GM19043 (cell line): ENCODE results near the gene ZSCAN21.
"Not testable (repeated sequence)": the region's sequence is repeated elsewhere in the genome, so short reads cannot be mapped to it uniquely, and the experiment has no call there.

ENCODE experiments used
- ATAC-seq: cut with Tn5 transposase; IDR thresholded peaks from one replicate; pipeline ENCODE4 v1.9.1; 2021; ENCODE audit warnings: low read depth; ENCODE audit not compliant: unreplicated experiment

Gene ZSCAN21

DNA sequence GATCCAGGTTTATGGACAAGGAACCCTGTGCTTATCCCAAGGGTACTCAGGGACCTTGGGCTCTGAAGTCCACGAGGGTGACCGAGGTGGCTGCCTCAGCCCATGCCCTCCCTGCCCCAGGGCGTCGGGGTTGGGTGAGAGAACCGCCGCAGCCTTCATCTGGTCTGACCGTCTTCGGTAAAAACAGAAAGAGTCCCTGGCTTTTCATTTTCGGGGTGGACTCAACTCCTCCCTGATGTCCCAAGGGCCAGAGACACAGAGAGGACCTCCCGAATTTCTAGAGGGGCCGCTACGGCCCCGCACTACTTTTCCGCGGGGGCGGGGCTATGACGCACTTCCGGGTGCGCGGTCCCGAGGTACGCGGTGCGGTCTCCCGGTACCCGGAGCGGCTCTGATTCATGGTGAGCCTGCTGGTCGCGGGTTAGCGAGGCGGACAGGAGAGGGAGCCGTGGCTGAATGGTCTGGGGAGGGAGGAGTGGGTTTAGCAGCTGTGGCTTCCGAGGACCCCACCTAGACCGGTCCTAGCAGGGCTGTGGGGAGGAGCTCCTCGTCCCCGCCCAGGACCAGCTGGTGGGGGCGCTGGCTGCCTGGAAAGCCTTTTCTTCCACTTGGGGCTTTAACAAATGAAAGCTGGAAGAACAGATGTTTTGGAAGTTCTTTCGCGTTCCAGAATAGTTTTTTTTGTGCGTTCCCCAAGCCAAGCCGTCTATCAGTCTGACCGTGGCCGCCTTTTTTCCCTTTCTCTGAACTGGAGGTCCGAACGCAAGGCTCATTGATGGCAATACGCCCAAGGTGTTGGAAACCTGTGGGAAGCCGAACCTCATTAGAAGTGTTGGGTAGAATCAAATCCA lies at the start of gene ZSCAN21:
TSS of gene ZSCAN21 (plus strand) at position 334 of the 851 bp plus-strand sequence. CDS start 7,233 bp downstream, outside the sequence.
- ATAC-seq = peak; percentile 80

DNA sequence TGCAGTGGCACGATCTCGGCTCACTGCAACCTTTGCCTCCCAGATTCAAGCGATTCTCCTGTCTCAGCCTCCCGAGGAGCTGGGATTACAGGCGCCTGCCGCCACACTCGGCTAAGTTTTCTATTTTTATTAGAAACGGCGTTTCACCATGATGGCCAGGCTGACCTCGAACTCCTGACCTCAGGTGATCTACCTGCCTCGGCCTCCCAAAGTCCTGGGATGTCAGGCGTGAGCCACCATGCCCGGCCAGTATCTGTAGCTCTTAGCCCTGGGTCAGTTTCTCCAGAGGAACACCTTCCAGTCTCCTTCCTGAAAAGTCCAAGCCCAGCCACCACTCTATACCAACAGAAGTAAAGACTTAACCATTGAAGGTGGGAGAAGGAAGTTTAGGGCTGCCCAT lies 49.3 kb upstream of the ZSCAN21 start:
- ATAC-seq = no peak

DNA sequence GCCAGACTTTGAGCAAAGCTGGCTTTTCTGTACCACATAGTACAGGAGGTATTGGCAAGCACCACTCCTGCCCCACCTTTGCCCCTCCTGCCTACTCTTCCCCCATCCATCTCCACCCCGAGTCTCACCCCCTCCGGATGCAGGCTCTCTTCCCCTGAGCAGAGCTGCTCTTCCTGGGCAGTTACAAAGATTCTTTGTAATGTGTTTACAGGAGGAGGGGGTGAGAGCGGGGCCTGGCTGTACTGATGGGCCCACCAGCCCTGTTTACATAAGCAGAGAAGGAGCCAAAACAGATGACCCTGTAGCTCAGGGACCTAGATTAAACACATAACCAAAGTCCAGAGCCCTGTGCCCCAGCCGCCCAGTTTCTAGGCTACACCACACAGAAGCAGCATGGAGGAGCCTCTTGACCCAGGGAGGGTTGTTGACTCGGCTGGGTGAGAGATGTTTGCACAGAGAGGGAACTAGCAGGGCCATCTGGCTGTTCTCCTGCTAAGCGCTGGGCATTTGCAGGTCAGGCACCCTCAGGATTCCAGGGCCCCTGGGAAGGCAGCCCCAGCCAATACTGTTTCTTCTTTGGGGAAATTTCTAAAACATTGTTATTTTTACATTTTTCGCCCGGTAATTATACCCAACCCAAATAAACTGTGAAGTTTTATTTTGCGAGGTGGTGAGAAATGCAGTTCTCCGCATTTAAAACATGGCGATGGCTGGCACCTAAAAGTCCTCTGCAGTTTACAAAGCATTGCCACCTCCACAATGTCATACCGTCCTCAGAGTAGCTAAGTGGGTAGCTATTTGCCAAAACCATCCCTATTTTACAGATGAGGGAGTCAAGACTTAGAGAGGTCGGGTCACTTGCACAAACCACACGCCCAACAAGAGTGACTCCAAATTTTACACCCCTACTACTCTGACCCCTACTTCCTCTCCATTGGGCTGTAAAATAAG lies 45.6 kb upstream of the ZSCAN21 start:
- no peak for ATAC-seq

DNA sequence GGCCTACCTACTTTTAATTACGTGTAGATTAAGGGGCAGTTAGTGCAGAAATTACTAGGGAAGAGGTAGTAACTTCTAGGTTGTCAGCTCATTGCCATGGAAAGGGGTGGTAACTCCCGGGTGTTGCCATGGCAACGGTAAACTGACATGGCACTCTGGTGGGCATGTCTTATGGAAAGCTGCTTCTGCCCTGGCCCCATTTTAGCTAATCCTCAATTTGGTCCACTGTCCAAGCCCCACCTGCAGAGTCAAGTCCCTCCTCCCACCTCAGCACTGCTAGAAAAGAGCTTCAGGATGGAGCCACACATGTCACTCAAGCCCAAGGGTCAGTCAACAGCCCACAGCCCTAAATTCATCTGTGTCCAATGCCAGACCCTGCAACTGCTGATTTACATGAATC lies 41.7 kb upstream of the ZSCAN21 start:
- no peak for ATAC-seq

DNA sequence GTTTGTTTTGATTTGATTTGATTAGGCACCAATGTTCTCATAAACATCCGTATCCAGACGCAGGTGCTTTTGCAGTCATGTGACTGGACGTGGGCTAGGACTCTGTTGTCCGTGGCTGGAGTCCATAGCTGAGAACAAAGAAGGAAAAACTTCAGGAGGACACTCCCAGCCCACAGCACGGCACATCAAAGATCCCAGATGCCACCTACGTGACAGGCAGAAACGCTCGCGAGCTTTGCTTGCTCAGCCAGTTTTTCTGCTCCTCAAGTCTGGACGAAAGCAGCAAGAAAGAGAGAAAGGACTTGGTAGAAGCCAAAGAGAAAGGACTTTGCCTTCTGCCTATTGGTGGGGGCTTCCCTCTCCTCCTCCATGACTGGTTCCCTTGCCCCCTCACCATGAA lies 41.0 kb upstream of the ZSCAN21 start:
- no peak for ATAC-seq

DNA sequence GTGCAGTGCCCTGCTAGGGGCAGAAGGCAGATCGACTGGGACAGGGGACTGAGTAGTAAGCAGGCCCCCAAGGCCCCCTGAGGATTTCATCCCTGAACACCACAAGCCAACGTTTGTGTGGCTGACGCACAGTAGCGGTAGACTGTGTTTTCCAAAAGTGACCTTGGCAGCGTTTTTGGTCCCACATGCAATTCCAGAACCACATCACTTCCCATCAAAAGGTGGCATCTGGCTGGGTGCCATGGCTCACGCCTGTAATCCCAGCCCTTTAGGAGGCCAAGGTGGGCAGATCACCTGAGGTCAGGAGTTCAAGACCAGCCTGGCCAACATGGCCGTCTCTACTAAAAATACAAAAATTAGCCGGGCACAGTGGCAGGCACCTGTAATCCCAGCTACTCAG lies 39.6 kb upstream of the ZSCAN21 start:
- not testable (repeated sequence) for ATAC-seq

DNA sequence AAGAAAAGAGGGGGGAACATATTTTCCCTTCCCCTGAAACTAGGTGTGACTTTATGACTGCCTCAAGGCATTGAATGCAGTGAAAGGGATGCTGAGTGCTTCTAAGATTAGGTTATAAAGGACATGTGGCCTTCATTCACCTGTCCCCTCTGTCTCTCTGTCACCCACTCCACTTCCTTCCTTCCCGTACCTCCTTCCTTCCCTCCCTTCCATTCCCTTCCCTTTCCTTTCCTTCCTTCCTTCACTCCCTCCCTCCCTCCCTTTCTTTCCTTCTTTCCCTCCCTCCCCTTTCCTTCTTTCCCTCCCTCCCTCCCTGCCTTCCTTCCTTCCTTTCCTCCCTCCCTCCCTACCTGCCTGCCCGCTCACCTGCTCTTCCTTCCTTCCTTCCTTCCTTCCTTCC lies 38.7 kb upstream of the ZSCAN21 start:
- ATAC-seq = no peak

DNA sequence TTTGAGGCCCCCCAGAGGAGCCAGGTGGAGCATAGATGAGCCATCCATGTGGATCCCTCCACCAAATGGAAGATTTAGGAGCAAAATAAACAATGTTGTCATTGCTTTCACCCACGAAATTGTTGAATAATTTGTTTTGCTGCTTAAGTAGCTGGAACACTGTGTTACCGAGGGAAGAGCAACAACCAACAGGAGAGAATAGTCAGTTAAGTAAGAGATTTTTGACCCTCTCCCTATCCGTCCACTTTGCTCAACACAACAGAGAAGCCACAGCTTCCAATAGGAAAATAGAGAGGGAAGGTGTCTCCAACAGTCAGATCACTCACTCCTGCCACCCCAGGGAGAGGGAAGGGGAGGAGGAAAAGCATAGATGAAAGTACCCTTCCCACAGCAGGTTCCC lies 38.1 kb upstream of the ZSCAN21 start:
- ATAC-seq = no peak

DNA sequence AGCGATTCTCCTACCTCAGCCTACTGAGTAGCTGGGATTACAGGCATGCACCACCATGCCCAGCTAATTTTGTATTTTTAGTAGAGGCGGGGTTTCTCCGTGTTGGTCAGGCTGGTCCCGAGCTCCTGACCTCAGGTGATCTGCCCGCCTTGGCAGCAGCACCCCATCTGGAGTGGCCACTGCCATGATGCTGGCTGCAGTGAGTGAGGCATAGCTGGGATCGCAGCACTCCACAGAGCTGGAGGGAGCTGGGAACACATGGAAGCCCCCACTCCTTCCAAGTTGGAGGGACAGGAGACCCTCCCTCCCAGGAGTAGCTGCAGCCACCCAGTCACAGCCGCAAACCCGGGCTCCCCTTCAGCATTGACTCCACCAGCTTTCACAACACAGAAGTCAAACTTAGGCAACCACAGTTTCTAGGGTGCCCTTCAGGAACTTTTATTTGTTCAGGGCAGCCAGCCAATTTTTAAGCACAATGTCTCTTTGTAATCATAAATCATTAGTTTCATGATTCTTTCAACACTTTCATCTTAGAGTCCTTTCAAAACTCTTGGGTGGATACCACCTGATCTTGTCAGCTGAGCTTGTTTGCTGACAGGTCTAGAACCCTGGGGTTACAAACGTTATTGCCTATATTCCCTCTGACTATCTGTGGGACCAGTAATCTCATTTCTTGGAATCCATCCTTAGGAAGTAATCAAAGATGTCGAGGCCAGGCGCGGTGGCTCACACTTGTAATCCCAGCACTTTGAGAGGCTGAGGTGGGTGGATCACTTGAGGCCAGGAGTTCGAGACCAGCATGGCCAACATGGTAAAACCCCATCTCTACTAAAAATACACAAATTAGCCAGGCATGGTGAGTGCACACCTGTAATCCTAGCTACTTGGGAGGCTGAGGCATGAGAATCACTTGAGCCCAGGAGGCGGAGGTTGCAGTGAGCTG lies 36.9 kb upstream of the ZSCAN21 start:
- not testable (repeated sequence) for ATAC-seq

DNA sequence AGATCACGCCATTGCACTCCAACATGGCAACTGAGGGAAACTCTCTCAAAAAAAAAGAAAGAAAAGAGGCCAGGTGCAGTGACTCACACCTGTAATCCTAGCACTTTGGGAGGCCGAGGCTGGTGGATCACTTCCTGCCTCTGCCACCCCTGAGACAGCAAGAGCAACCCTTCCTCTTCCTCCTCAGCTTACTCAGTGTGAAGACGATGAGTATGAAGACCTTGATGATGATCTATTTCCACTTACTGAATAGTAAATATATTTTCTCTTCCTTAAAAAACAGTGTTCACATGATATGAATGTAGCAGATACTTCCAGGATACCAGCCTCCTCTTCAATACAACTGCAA lies 36.3 kb upstream of the ZSCAN21 start:
- ATAC-seq = no peak

DNA sequence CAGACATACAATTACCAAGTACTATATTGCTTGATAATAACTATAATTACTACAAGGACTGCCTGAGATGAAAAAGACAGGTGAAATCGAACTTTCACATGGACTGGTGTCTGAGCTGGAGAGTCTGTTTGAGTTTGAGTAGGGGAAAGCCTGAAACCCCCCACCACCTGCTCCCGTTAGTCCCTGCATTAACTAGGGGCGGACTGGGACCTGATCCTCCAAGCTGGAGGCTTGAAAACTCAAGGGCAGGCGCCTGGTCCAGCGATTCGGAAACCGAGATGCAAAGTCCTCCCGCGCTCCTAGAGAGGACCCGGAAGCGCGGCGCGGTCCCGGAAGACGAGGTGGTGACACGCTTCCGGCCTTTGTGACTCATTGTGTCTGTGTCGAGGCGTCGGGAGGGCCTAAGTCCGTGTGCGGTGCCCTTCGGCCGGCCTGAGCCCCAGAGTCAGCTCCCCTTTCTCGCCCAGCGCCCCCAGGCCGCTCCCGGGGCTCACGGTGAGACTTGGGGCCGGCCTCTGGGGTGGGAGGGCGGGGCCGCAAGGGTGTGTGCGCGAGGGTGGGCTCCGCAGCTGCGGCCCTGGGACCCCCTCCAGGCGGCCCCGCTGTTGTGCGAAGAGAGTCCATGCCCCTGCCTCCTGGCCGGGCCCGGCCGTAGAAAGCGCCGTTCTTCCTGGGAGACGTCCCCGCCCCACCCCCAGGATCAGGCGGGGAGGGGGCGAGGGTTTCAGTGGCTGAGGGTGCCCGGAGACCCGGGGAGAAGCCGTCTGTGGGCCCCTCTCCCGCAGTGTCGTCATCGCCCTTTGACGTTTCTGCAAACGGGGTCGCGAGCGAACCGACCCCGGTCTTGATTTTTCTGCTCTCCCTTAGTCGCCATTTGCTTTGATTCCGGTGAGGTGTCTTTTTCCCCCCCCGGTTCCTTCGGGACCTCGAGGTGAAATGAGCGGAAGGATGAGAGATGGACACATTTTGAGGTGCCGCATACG lies 34.1 kb upstream of the ZSCAN21 start, which contains the start of gene ZKSCAN1:
TSS of gene ZKSCAN1 (plus strand) at position 365 of the 983 bp plus-strand sequence. CDS start 7,911 bp downstream, outside the sequence.
- peak; percentile 95 for ATAC-seq

DNA sequence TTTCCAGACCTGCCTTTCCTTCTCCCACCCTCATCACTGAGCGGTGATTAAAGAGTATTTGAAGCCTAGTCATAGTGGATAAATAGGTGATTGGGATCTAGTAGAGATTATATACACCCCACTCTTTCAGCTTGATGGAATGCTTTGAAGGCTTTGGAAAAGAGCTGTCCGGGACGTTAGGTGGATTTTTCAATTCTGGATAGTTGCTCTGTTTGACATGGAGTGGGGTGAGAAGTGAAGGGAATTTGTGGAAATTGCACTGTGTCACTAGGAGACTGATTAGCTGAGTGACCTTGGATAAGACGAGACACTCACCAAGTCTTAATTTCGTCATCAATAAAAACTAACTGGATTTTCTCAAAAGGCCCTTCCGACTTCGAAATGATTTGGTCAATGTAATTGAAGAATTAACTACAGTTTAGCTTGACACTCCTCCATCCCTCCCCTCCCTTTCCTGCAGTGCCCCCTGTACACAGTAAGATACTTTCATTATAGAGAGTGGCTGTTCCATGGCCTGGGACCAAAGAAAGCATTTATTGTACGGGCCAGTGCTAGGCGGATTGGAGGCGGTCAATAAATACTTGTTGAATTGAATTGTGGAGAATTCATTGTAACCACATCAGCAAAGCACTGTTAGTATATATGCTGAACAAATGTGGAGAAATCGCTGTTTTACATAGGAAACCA lies 33.2 kb upstream of the ZSCAN21 start:
- ATAC-seq = no peak

DNA sequence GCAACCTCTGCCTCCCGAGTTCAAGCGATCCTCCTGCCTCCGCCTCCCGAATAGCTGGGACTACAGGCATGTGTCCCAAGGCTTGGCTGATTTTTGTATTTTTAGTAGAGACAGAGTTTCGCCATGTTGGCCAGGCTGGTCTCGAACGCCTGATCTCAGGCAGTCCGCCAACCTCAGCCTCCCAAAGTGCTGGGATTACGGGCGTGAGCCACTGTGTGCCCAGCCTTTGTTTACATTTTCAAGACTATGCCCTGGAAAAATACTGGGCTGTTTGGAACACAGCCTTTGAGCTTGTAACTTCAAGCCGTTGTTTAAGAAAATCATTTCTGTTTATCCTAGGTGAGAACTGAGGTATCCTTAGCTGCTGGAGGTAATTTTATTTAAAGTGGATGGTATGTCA lies 32.3 kb upstream of the ZSCAN21 start:
- ATAC-seq = no peak

DNA sequence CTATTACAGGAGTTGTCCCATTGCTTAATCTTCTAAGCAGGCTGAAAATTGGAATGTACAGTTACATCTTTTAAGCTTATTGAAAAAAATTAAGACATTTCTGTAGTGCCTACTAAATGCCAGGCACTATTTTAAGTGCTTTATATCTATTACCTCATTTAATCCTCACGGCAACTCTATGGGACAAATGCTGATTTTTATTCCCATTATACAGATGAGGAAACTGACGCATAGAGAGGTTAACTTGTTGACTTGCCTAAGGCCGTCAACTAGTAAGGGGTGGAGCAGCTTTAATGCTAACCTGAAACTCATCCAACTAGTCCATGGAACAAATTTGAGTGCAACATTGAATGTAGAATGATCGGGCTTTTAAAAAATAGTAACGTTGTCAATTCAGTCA lies 31.7 kb upstream of the ZSCAN21 start:
- ATAC-seq = no peak

DNA sequence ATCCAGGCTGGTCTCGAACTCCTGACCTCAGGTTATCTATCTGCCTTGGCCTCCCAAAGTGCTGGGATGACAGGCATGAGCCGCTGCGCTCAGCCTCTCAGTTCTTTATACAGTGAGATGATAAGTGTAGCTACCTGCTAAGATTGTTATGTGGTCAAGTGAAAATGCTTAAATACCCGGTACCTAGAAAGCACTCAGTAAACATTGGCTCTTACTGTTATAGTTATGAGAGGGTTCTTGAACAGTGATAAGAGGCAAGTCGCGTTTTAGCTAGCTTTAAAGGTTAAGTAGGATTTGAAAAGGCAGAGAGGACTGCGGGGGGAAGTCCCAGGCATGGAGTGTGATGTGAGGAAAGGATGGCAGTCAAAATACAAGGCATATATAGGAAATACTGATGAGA lies 29.7 kb upstream of the ZSCAN21 start:
- no peak for ATAC-seq

DNA sequence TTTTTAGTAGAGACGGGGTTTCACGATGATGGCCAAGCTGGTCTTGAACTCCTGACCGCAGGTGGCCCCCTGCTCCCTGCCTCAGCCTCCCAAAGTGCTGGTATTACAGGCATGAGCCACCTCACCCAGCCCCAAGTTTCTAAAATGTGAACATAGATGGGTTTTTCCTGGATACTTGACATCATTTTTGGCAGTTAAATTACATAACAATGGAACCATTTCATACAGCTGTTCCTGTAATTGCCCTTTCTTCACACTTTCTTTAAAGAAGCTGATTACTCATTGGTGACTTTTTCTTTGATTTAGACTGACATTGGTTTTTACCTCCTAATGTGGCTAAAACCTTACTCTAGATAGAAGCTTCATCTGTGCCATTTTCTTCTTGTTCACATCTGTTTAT lies 28.3 kb upstream of the ZSCAN21 start:
- no peak for ATAC-seq

DNA sequence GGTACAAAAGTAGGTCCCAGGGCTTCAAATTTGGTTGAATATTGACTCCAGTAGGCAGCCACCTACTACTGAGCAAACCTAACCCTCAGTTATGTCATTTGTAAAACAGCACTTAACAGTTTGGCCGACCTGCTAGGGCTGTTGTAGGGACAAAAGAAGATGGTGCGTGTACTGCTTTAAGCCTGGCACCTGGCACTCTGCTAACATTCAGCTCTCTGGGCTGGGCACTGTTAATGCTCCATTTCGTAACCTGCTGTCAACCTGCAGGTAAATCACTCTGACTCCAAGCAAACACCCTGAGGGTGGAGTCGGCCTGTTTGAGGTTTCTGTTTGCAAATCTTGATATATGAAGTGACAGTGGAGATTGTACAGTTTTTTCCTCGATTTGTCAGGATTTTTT lies 27.0 kb upstream of the ZSCAN21 start:
- no peak for ATAC-seq

DNA sequence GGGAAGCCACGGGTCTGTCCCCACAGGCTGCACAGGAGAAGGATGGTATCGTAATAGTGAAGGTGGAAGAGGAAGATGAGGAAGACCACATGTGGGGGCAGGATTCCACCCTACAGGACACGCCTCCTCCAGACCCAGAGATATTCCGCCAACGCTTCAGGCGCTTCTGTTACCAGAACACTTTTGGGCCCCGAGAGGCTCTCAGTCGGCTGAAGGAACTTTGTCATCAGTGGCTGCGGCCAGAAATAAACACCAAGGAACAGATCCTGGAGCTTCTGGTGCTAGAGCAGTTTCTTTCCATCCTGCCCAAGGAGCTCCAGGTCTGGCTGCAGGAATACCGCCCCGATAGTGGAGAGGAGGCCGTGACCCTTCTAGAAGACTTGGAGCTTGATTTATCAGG lies 26.0 kb upstream of the ZSCAN21 start:
- no peak for ATAC-seq
